Caco-2 (cell line): ENCODE data around the gene EXOC6B. TPM values are rescaled to one million over a fixed set of nuclear protein-coding genes. Genes with fewer than 3 reads are reported as not detected.

ENCODE experiments used
- BruUV-seq: library from RNA; stranded (reverse); fragments of 400-500 nt; replicated peaks from 2 replicates; lab custom pipeline; 2021; lab: Mats Ljungman, UMichigan
- CTCF ChIA-PET: fragments of 300-600 bp; sonication (Branson Sonifier 250); formaldehyde crosslinking; loops from one replicate; lab custom pipeline; 2022; ENCODE audit warnings: antibody characterized with exemption; lab: Charles Lee
- POLR2A ChIA-PET: fragments of 300-600 bp; sonication (Branson Sonifier 250); formaldehyde crosslinking; loops from one replicate; lab custom pipeline; 2022; ENCODE audit warnings: antibody characterized with exemption; lab: Charles Lee
- DNase-seq, 2 experiments: peaks; one replicate each; pipeline versions ENCODE4 v3.0.0 to v3.0.0-alpha.2; 2020 to 2022
- H3K27me3 ChIP-seq: replicated peaks from 2 replicates; pipeline ENCODE4 v1.6.0; 2011; ENCODE audit warnings: low read length; ENCODE audit not compliant: control insufficient read depth, insufficient read depth
- H3K36me3 ChIP-seq: 2 replicates; pipeline ENCODE4 v1.5.1; 2011; ENCODE audit warnings: low read length; ENCODE audit not compliant: control insufficient read depth, insufficient read depth
- H3K4me1 ChIP-seq: fragments of 250-450 bp; sonication (Bioruptor Pico); 2 replicates; pipeline ENCODE4 v1.5.1; 2020; ENCODE audit warnings: mild to moderate bottlenecking
- H3K4me3 ChIP-seq: 2 replicates; pipeline ENCODE4 v1.5.1; 2011; ENCODE audit warnings: low read depth, mild to moderate bottlenecking, control low read depth, low read length
- H3K9me3 ChIP-seq: fragments of 250-450 bp; sonication (Bioruptor Pico); 2 replicates; pipeline ENCODE4 v1.5.1; 2020; ENCODE audit warnings: mild to moderate bottlenecking, moderate library complexity
- H3K27ac Mint-ChIP-seq: one replicate; pipeline ENCODE4 v1.8.0; 2022; ENCODE audit warnings: mixed read lengths; ENCODE audit not compliant: unreplicated experiment
- H3K27me3 Mint-ChIP-seq: one replicate; pipeline ENCODE4 v1.8.0; 2022; ENCODE audit warnings: mixed read lengths; ENCODE audit not compliant: insufficient read depth, unreplicated experiment
- H3K36me3 Mint-ChIP-seq: one replicate; pipeline ENCODE4 v1.8.0; 2022; ENCODE audit warnings: mild to moderate bottlenecking, mixed read lengths; ENCODE audit not compliant: insufficient read depth, unreplicated experiment
- H3K4me1 Mint-ChIP-seq: one replicate; pipeline ENCODE4 v1.8.0; 2022; ENCODE audit warnings: low read depth, mixed read lengths; ENCODE audit not compliant: unreplicated experiment
- H3K4me3 Mint-ChIP-seq: one replicate; pipeline ENCODE4 v1.8.0; 2022; ENCODE audit warnings: mild to moderate bottlenecking, moderate library complexity, mixed read lengths; ENCODE audit not compliant: unreplicated experiment
- H3K9me3 Mint-ChIP-seq: one replicate; pipeline ENCODE4 v1.8.0; 2022; ENCODE audit warnings: mixed read lengths; ENCODE audit not compliant: unreplicated experiment
- CTCF ChIP-seq, 2 experiments: fragments of 200-600 bp in 1 of 2; IDR thresholded peaks; 1 replicate in 1 of 2; 2 replicates in 1 of 2; pipeline versions ENCODE4 v1.5.1 to v1.8.0; 2011 to 2022; ENCODE audit warnings: antibody characterized with exemption in 1 of 2, control low read depth in 1 of 2, inconsistent platforms in 1 of 2, low read depth in 1 of 2, low read length in 1 of 2, mild to moderate bottlenecking in 1 of 2, moderate library complexity in 1 of 2; ENCODE audit not compliant: insufficient read depth in 1 of 2, severe bottlenecking in 1 of 2, unreplicated experiment in 1 of 2
- intact Hi-C: fragments of 100-400 bp; cut with micrococcal nuclease; formaldehyde crosslinking; loops from one replicate; pipeline ENCODE4 v1.10.0; 2022; ENCODE audit not compliant: unreplicated experiment
- total RNA-seq: library from RNA; stranded (reverse); gene quantifications from 2 replicates; pipeline ENCODE4 v1.2.3, GENCODE V29; 2022

EXOC6B gene
- total RNA-seq, 1 experiment from 2014 or later, result 36.1 TPM

DNA sequence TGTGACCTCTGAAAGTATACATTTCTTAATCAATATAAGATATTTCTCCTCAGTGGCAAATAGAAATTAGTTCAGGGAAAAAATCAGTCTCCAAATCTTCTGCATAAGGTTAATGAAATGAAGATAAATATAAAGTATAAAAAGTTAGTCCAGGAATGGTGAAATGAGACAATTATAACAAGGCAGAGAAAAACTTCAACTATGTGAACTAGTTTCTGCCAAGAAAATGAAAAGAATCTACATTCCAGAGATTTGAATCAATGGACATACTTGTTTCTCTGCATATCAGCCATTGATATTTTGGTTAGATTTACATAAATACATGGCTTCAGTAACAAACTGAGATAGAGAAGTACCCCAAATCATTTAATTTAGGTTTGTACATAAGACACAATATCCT is 249.0 kb downstream of the EXOC6B start:
- no TSS peak for BruUV-seq
- H3K27me3 ChIP-seq, result no peaks in the 10 kb centered on the region
- no peak overlapping the region for H3K4me3 ChIP-seq
- DNase-seq, result no peak
- POLR2A ChIA-PET, result no interaction called here
- TF ChIP-seq CTCF (IDR thresholded peaks at IDR 0.05; ENCODE audit: insufficient read depth in 1 of 2, low read depth in 1 of 2, low read length in 1 of 2, severe bottlenecking in 1 of 2, unreplicated experiment in 1 of 2), result no peak
- Mint-ChIP-seq H3K36me3 (no peaks in the 10 kb centered on the region), H3K9me3 (no peaks in the 10 kb centered on the region), H3K27ac (no peak overlapping the region), H3K4me3 (no peak overlapping the region), H3K27me3 (no peaks in the 10 kb centered on the region), H3K4me1 (peaks cover 12% of the 10 kb centered on the region)
- H3K4me1 ChIP-seq, result peaks cover 31% of the 10 kb centered on the region
- intact Hi-C loops, result loop anchor here (5.0 kb wide), 2 partner anchors 60 to 250 kb away; no protein-coding TSS in a partner anchor
- CTCF ChIA-PET, result interaction anchor here (1.0 kb wide), 1 partner anchor 426 kb away, joined by 3 read pairs; no protein-coding TSS in a partner anchor
- no peaks in the 10 kb centered on the region for H3K36me3 ChIP-seq
- H3K9me3 ChIP-seq, result no peaks in the 10 kb centered on the region

GRCh38 chr2:72576459-72576858 is 249.4 kb downstream of the EXOC6B start:
- CTCF ChIA-PET, result interaction anchor here (1.0 kb wide), 1 partner anchor 426 kb away, joined by 3 read pairs; no protein-coding TSS in a partner anchor
- no peak for DNase-seq
- POLR2A ChIA-PET, result no interaction called here

DNA sequence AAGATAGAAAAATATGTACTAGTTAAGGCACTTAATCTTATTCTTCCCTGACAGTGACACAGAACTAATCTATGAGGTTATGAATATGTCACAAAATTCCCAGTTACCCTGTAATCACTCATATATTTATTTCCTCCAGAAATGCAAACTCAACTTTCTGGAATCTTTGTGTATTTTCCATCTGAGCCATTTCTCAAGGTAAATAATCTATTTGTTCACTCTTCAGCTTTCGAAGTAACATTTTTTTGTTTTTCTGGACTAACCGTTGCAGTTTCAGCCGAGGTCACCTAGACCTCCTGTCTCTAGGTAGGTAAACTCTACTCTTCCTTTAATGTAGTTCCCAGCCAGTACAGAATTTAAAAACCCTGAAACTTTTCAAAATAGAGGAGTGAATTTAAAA is 250.9 kb downstream of the EXOC6B start:
- TF ChIP-seq CTCF (IDR thresholded peaks at IDR 0.05; ENCODE audit: insufficient read depth in 1 of 2, low read depth in 1 of 2, low read length in 1 of 2, severe bottlenecking in 1 of 2, unreplicated experiment in 1 of 2), result no peak
- H3K9me3 Mint-ChIP-seq, result no peaks in the 10 kb centered on the region
- POLR2A ChIA-PET, result no interaction called here
- no peaks in the 10 kb centered on the region for H3K9me3 ChIP-seq
- no peak overlapping the region for H3K4me3 ChIP-seq
- H3K36me3 Mint-ChIP-seq, result peaks cover 5% of the 10 kb centered on the region
- no peaks in the 10 kb centered on the region for H3K27me3 Mint-ChIP-seq
- H3K4me1 ChIP-seq, result peaks cover 51% of the 10 kb centered on the region
- no peaks in the 10 kb centered on the region for H3K36me3 ChIP-seq
- BruUV-seq, result no TSS peak
- no peak overlapping the region for H3K4me3 Mint-ChIP-seq
- peaks cover 22% of the 10 kb centered on the region for H3K4me1 Mint-ChIP-seq
- H3K27me3 ChIP-seq, result no peaks in the 10 kb centered on the region
- intact Hi-C loops, result loop anchor here (5.0 kb wide), 2 partner anchors 58 to 248 kb away; no protein-coding TSS in a partner anchor
- CTCF ChIA-PET, result no interaction called here
- H3K27ac Mint-ChIP-seq, result no peak overlapping the region
- no peak for DNase-seq

More at GRCh38 chr2:72576459-72576858, 249.4 kb downstream of the EXOC6B start:
- H3K27ac Mint-ChIP-seq, result no peak overlapping the region
- intact Hi-C loops, result loop anchor here (5.0 kb wide), 2 partner anchors 59 to 249 kb away; no protein-coding TSS in a partner anchor
- H3K27me3 Mint-ChIP-seq, result no peaks in the 10 kb centered on the region
- no peaks in the 10 kb centered on the region for H3K36me3 Mint-ChIP-seq
- TF ChIP-seq CTCF (IDR thresholded peaks at IDR 0.05; ENCODE audit: insufficient read depth in 1 of 2, low read depth in 1 of 2, low read length in 1 of 2, severe bottlenecking in 1 of 2, unreplicated experiment in 1 of 2), result no peak
- H3K4me1 Mint-ChIP-seq, result peaks cover 12% of the 10 kb centered on the region
- H3K9me3 ChIP-seq, result no peaks in the 10 kb centered on the region
- H3K9me3 Mint-ChIP-seq, result no peaks in the 10 kb centered on the region
- no peaks in the 10 kb centered on the region for H3K36me3 ChIP-seq
- H3K27me3 ChIP-seq, result no peaks in the 10 kb centered on the region
- no peak overlapping the region for H3K4me3 ChIP-seq
- peaks cover 35% of the 10 kb centered on the region for H3K4me1 ChIP-seq
- H3K4me3 Mint-ChIP-seq, result no peak overlapping the region
- no TSS peak for BruUV-seq
